ENCODE measurements around the gene ITM2B. TPM values are rescaled to one million over a fixed set of nuclear protein-coding genes. Genes with fewer than 3 reads are reported as not detected.
"Not testable (repeated sequence)": the region's sequence is repeated elsewhere in the genome, so short reads cannot be mapped to it uniquely, and the experiment has no call there.

ITM2B gene
- total RNA-seq, 4 donors from 2014 or later: 476 to 770 (median 612) TPM

DNA sequence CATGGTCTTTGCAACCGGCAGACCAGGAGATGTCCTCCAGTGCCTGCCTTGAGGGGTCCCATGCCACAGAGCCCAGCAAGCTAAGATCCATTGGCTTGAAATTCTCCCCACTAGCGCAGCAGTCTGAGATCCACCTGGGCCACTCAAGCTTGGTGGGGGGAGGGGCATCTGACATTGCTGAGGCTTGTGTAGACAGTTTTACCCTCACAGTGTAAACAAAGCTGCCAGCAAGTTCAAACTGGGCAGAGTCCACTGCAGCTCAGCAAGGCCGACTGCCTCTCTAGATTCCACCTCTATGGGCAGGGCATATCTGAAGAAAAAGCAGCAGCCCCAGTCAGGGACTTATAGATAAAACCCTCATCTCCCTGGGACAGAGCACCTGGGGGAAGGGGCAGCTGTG is 32.0 kb upstream of the ITM2B start:
- Histone ChIP-seq H3K4me3 (no peak overlapping the region), H3K36me3 (no peaks in the 10 kb centered on the region), H3K27me3 (no peaks in the 10 kb centered on the region), H3K4me1 (no peaks in the 10 kb centered on the region), H3K9me3 (no peaks in the 10 kb centered on the region), H3K27ac (no peak overlapping the region)
- DNase-seq (ENCODE audit: low spot score in 2 of 2): no peak
- TF ChIP-seq POLR2A (IDR thresholded peaks at IDR 0.05) (no peak), CTCF (IDR thresholded peaks at IDR 0.05) (no peak), EP300 (IDR thresholded peaks at IDR 0.05) (no peak)
- 84 to 100% methylated on average over 2 to 3 of the region's 3 CpGs for WGBS, 2 donors

GRCh38 chr13:48207207-48207606 is 25.8 kb upstream of the ITM2B start:
- 86 to 92% methylated on average over 4 of the region's 4 CpGs for WGBS, 2 donors
- H3K27ac ChIP-seq; H3K36me3 ChIP-seq; DNase-seq (ENCODE audit: low spot score in 2 of 2); H3K4me3 ChIP-seq; H3K27me3 ChIP-seq; H3K9me3 ChIP-seq; H3K4me1 ChIP-seq: not testable (repeated sequence)

DNA sequence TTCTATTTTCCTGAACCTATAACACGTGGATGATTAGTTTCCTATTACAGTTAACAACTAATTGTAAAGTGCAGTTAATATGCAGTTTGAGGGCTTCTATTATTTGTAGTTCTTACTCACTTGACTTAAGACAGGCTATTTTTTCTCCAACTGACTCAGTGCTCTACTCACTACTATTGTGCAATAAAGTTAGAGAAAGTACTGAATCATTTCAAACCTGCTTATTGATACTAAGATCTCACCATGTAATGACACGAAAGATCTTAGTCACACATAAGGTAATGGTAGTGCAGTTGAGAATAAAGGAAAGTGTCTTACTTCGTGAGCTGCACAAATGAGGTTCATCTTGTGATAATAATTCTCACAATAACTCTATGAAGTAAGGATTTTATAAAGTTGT is 22.8 kb upstream of the ITM2B start:
- Histone ChIP-seq H3K9me3 (peaks cover 0 to 10% (median 0%) of the 10 kb centered on the region in 4 donors), H3K4me3 (no peak overlapping the region), H3K4me1 (no peaks in the 10 kb centered on the region), H3K27me3 (no peaks in the 10 kb centered on the region), H3K36me3 (no peaks in the 10 kb centered on the region), H3K27ac (no peak overlapping the region)
- WGBS, 2 donors: 81 to 85% methylated on average over 3 of the region's 3 CpGs
- TF ChIP-seq POLR2A (IDR thresholded peaks at IDR 0.05) (no peak), CTCF (IDR thresholded peaks at IDR 0.05) (no peak)
- no peak for DNase-seq (ENCODE audit: low spot score in 2 of 2)

DNA sequence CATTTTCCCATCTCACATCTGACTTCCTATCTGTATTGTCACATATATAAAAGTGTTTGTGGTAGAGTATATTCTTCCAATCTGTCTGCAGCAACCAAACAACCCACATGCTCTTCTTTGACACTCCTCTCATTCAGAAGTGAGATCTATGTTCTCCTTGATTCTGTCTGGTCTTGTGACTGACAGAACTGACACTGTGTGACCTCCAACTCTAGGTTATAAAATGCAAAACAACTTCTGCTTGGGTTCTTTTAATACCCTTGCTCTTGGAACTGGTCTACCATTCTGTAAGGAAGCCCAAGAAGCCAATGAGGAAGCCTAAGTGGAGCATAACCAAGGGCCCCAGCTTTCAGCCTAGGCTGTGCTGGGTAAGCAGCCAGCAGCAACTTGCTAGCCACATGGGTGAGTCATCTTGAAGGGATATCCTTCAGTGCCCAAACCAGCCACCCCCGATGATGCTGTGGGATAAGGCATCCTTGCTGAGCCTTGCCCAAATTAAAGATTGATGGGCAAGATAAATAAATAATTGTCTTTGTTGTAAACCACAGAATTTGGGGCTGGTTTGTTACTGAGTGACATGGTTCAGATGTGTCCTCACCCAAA is 18.4 kb upstream of the ITM2B start:
- DNase-seq (ENCODE audit: low spot score in 2 of 2): no peak
- no peaks in the 10 kb centered on the region for H3K4me1 ChIP-seq
- WGBS, 2 donors: 92 to 100% methylated on average over 1 of the region's 1 CpG
- TF ChIP-seq EP300 (IDR thresholded peaks at IDR 0.05) (no peak), POLR2A (IDR thresholded peaks at IDR 0.05) (no peak), CTCF (IDR thresholded peaks at IDR 0.05) (no peak)
- H3K27ac ChIP-seq: no peak overlapping the region
- H3K9me3 ChIP-seq: no peaks in the 10 kb centered on the region
- no peak overlapping the region for H3K4me3 ChIP-seq
- peaks cover 0 to 6% (median 0%) of the 10 kb centered on the region in 3 donors for H3K36me3 ChIP-seq
- H3K27me3 ChIP-seq: no peaks in the 10 kb centered on the region

DNA sequence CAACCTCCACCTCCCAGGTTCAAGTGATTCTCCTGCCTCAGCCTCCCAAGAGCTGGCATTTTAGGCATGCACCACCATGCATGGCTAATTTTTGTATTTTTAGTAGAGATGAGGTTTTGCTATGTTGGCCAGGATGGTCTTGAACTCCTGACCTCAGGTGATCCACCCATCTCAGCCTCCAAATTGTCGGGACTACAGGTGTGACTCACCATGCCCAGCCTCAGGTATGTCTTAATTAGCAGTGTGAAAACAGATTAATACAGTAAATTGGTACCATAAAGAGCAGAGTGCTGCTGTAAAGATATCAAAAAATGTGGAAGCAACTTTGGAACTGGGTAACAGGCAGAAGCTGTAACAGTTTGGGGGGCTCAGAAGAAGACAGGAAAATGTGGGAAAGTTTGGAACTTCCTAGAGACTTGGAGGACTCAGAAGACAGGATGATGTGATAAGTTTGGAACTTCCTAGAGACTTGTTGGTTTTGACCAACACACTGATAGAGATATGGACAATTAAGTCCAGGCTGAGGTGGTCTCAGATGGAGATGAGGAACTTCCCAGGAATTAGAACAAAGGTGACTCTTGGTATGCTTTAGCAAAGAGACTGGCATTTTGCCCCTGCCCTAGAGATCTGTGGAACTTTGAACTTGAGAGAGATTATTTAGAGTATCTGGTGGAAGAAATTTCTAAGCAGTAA is 17.3 kb upstream of the ITM2B start:
- not testable (repeated sequence) for DNase-seq (ENCODE audit: low spot score in 2 of 2); H3K4me3 ChIP-seq; H3K9me3 ChIP-seq; H3K36me3 ChIP-seq; H3K4me1 ChIP-seq; H3K27me3 ChIP-seq; H3K27ac ChIP-seq
- WGBS, 2 donors: 81 to 89% methylated on average over 1 of the region's 1 CpG

DNA sequence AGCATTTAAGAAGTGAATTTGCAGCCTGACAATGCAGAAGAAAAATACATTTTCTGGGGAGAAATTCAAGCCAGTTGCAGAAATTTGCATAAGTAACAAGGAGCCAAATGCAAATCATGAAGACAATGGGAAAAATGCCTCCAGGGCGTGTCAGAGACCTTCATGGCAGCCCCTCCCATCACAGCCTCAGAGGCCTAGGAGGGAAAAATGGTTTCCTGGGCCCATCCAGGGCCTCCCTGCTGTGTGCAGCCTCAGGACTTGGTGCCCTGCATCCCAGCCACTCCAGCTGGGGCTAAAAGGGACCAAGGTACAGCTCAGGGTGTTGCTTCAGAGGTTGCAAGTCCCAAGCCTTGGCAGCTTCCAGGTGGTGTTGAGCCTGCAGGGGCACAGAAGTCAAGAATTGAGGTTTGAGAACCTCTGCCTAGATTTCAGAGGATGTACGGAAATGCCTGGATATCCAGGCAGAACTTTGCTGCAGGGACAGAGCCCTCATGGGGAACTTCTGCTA is 16.7 kb upstream of the ITM2B start:
- Histone ChIP-seq H3K27me3 (no peaks in the 10 kb centered on the region), H3K4me3 (no peak overlapping the region), H3K27ac (no peak overlapping the region), H3K9me3 (no peaks in the 10 kb centered on the region), H3K36me3 (peaks cover 0 to 6% (median 0%) of the 10 kb centered on the region in 3 donors), H3K4me1 (peaks cover 0 to 11% (median 4%) of the 10 kb centered on the region in 4 donors)
- no peak for DNase-seq (ENCODE audit: low spot score in 2 of 2)
- WGBS, 2 donors: 86 to 95% methylated on average over 2 of the region's 2 CpGs
- TF ChIP-seq EP300 (IDR thresholded peaks at IDR 0.05): no peak
- TF ChIP-seq POLR2A (IDR thresholded peaks at IDR 0.05): no peak
- TF ChIP-seq CTCF (IDR thresholded peaks at IDR 0.05): no peak

All from tibial nerve (tissue), 4 donors.